GM12878 (cell line): ENCODE data around the gene SPRR2E. TPM values are rescaled to one million over a fixed set of nuclear protein-coding genes. Genes with fewer than 3 reads are reported as not detected.
"Not testable (repeated sequence)": the region's sequence is repeated elsewhere in the genome, so short reads cannot be mapped to it uniquely, and the experiment has no call there.

Experiments used
- ATAC-seq: fragments of 200-7000 bp; cut with Tn5 transposase; 3 replicates; pipeline ENCODE4 v1.9.1; 2020; ENCODE audit warnings: mild to moderate bottlenecking, moderate library complexity
- BruUV-seq: library from RNA; stranded (reverse); fragments of 400-500 nt; replicated peaks from 2 replicates; lab custom pipeline; 2021; lab: Mats Ljungman, UMichigan
- CTCF ChIA-PET: fragments of 300-600 bp; sonication (Branson Sonifier 250); formaldehyde crosslinking; extraction: SDS; loops from one replicate; lab custom pipeline; 2021; ENCODE audit warnings: inconsistent platforms; lab: Yijun Ruan, JAX
- POLR2A ChIA-PET: fragments of 350-600 bp; formaldehyde crosslinking; extraction: SDS; loops from one replicate; lab custom pipeline; 2021; ENCODE audit warnings: inconsistent platforms; lab: Charles Lee
- RAD21 ChIA-PET: fragments of 300-600 bp; sonication (Branson Sonifier 250); formaldehyde crosslinking; loops from one replicate; lab custom pipeline; 2023; ENCODE audit warnings: antibody characterized with exemption; ENCODE audit not compliant: unreplicated experiment; lab: Charles Lee
- SMC1A ChIA-PET: fragments of 300-600 bp; sonication (Branson Sonifier 250); formaldehyde crosslinking; loops from one replicate; lab custom pipeline; 2023; ENCODE audit not compliant: unreplicated experiment, uncharacterized antibody; lab: Charles Lee
- DNase-seq: peaks from one replicate; pipeline ENCODE4 v3.0.0-alpha.2; 2011; ENCODE audit warnings: low read depth, low spot score
- FAIRE-seq: peaks from 3 replicates; lab custom pipeline; 2011; peaks lifted over from hg19 to GRCh38; lab: Jason Lieb, UNC
- H2AFZ ChIP-seq: 2 replicates; pipeline ENCODE4 v1.6.0; 2011; ENCODE audit warnings: low read depth, low read length, control low read depth; ENCODE audit not compliant: control insufficient read depth
- H3K27ac ChIP-seq: 2 replicates; pipeline ENCODE4 v1.5.1; 2011; ENCODE audit warnings: control low read depth; ENCODE audit not compliant: control insufficient read depth, insufficient read depth
- H3K27me3 ChIP-seq, 2 experiments: replicated peaks in 1 of 2; 2 replicates each; pipeline versions ENCODE4 v1.6.0 to v1.6.1; 2011; ENCODE audit warnings: low read length in 1 of 2; ENCODE audit not compliant: control insufficient read depth in 2 of 2, insufficient read depth in 2 of 2
- H3K36me3 ChIP-seq, 2 experiments: 2 replicates each; pipeline ENCODE4 v1.5.1; 2011; ENCODE audit warnings: low read length in 1 of 2; ENCODE audit not compliant: control insufficient read depth in 2 of 2, insufficient read depth in 2 of 2
- H3K4me1 ChIP-seq: 2 replicates; pipeline ENCODE4 v1.6.1; 2011; ENCODE audit warnings: mild to moderate bottlenecking, low read length, moderate library complexity, mixed read lengths; ENCODE audit not compliant: control insufficient read depth, insufficient read depth
- H3K4me2 ChIP-seq: 2 replicates; pipeline ENCODE4 v1.6.0; 2011; ENCODE audit warnings: control low read depth; ENCODE audit not compliant: control insufficient read depth, insufficient read depth
- H3K4me3 ChIP-seq: fragments of 200-600 bp; sonication (generic); 2 replicates; pipeline ENCODE4 v1.5.1; 2016
- H3K79me2 ChIP-seq: 2 replicates; pipeline ENCODE4 v1.6.0; 2011; ENCODE audit warnings: low read length; ENCODE audit not compliant: control insufficient read depth, insufficient read depth
- H3K9ac ChIP-seq: 2 replicates; pipeline ENCODE4 v1.8.0; 2011; ENCODE audit warnings: low read length, control low read depth, mixed read lengths; ENCODE audit not compliant: control insufficient read depth, insufficient read depth
- H3K9me3 ChIP-seq: replicated peaks from 3 replicates; pipeline ENCODE4 v1.5.1; 2011; ENCODE audit warnings: mild to moderate bottlenecking, low read length; ENCODE audit not compliant: control insufficient read depth, insufficient read depth
- H4K20me1 ChIP-seq: 2 replicates; pipeline ENCODE4 v1.6.0; 2011; ENCODE audit not compliant: control insufficient read depth, insufficient read depth
- BHLHE40 ChIP-seq, 2 experiments: fragments of 450-650 bp in 1 of 2; IDR thresholded peaks; 2 replicates each; pipeline ENCODE4 v1.6.1; 2011 to 2017; ENCODE audit warnings: low read depth in 2 of 2, borderline replicate concordance in 1 of 2, improper control_type of control experiment in 1 of 2, low read length in 1 of 2, mild to moderate bottlenecking in 1 of 2
- CREB1 ChIP-seq: IDR thresholded peaks from 2 replicates; pipeline ENCODE4 v1.6.1; 2012; ENCODE audit warnings: low read depth, mild to moderate bottlenecking, inconsistent platforms
- CREM ChIP-seq: IDR thresholded peaks from 2 replicates; pipeline ENCODE4 v1.6.1; 2014; ENCODE audit warnings: antibody characterized with exemption, low read depth
- EED ChIP-seq: sonication (generic); IDR thresholded peaks from 2 replicates; pipeline ENCODE4 v1.6.1; 2016; ENCODE audit warnings: antibody characterized with exemption, low read depth
- POLR2AphosphoS5 ChIP-seq: IDR thresholded peaks from 2 replicates; pipeline ENCODE4 v1.6.1; 2011; ENCODE audit warnings: mild to moderate bottlenecking, low read length, inconsistent platforms
- RBBP5 ChIP-seq: fragments of 200-600 bp; sonication (generic); conservative IDR thresholded peaks from 2 replicates; pipeline ENCODE4 v1.6.1; 2016
- RFX5 ChIP-seq: IDR thresholded peaks from 2 replicates; pipeline ENCODE4 v1.6.1; 2011; ENCODE audit warnings: low read depth, low read length, improper control_type of control experiment
- YY1 ChIP-seq: IDR thresholded peaks from 2 replicates; pipeline ENCODE4 v1.6.1; 2011; ENCODE audit warnings: low read depth, mild to moderate bottlenecking, low read length
- ZBED1 ChIP-seq: IDR thresholded peaks from 2 replicates; pipeline ENCODE4 v1.6.1; 2016; ENCODE audit warnings: borderline replicate concordance
- ZNF592 ChIP-seq: fragments of 450-650 bp; IDR thresholded peaks from 2 replicates; pipeline ENCODE4 v1.6.1; 2017; ENCODE audit warnings: mild to moderate bottlenecking, moderate library complexity
- ZSCAN29 ChIP-seq: fragments of 450-650 bp; IDR thresholded peaks from 2 replicates; pipeline ENCODE4 v1.6.1; 2017; ENCODE audit warnings: mild to moderate bottlenecking, moderate library complexity
- WGBS: methylation state at CpG from one replicate; pipeline ENCODE4 v1.1.6; 2016; ENCODE audit warnings: low lambda C conversion rate; ENCODE audit not compliant: insufficient replicate concordance, insufficient coverage; ENCODE audit errors: missing lambda C conversion rate; 5-methylcytosine and 5-hydroxymethylcytosine counted together
- in situ Hi-C: fragments of 300-500 bp; cut with MboI; formaldehyde crosslinking; loops from 9 replicates; pipeline ENCODE4 v1.14.3; 2018; ENCODE audit warnings: mixed read lengths
- intact Hi-C: fragments of 100-400 bp; cut with micrococcal nuclease; formaldehyde crosslinking; loops from one replicate; pipeline ENCODE4 v1.14.2; 2022; ENCODE audit not compliant: unreplicated experiment
- polyA plus RNA-seq, 11 experiments: library from polyadenylated mRNA; depleted of rRNA in 4 of 11; unstranded in 6 of 11; stranded (reverse) in 5 of 11; fragments of >200 nt; fragmentation: Nextera tagmentation in 4 of 11; fragmentation: Illumina TruSeq in 1 of 11; extraction: Ambion mirVana in 4 of 11; extraction: Trizol in 1 of 11; gene quantifications; 1 replicate in 1 of 11; 2 replicates in 10 of 11; pipeline versions ENCODE4 v1.2.1 to v1.2.3, GENCODE V29; 2011 to 2016; ENCODE audit warnings: inconsistent platforms in 2 of 11, missing spikeins in 2 of 11, low read depth in 1 of 11
- total RNA-seq, 4 experiments: library from RNA; depleted of rRNA in 3 of 4; stranded (reverse); fragments of >200 nt in 3 of 4; fragmentation: Illumina TruSeq in 1 of 4; extraction: Trizol in 1 of 4; gene quantifications; 2 replicates each; pipeline versions ENCODE4 v1.2.1 to v1.2.3, GENCODE V29; 2013 to 2021
- TF ChIP-seq, protein P1 (sequence below): IDR thresholded peaks from 2 replicates; pipeline ENCODE4 v1.6.1; 2011; ENCODE audit warnings: low read depth, low read length, improper control_type of control experiment, borderline replicate concordance

Gene SPRR2E
- total and polyA plus RNA-seq, 10 of the 15 experiments (the other 5 are each of a cell fraction or from before 2014, with no cell fraction given): not detected

DNA sequence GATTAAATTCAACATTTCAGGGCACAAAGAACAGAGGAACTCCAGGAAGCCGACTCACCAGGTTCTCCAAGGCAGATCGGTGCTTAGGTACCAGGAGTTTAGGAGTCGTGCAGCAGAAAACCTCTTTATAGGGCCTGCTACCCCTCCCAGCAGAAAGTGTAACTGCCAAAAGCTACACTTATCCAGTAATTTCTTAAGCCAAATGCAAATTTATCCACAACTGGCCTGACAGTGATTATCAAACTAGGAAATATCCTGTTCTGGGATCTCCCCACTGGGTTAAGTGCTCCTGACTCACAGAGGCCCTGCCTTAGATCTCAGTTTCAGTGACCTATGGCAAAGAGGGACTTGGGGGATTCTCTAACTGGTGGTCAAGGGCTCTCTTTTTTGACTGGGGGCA lies 19.1 kb upstream of the SPRR2E start, which contains the start of gene SPRR2F:
Gene SPRR2F, minus strand, starts transcription at position 101 of the 400 bp plus-strand sequence. CDS start 783 bp downstream, outside the sequence.
- BruUV-seq: no TSS peak
- intact Hi-C loops: no loop called here
- TF ChIP-seq RBBP5: no peak
- no peak for TF ChIP-seq ZSCAN29
- no peak for TF ChIP-seq RFX5
- no peak for TF ChIP-seq CREB1
- TF ChIP-seq CREM: no peak
- no peak for TF ChIP-seq EED
- TF ChIP-seq ZBED1: no peak
- TF ChIP-seq YY1: no peak
- TF ChIP-seq POLR2AphosphoS5: no peak
- TF ChIP-seq BHLHE40 (IDR thresholded peaks at IDR 0.05; ENCODE audit: borderline replicate concordance in 1 of 2, low read depth in 2 of 2, low read length in 1 of 2): no peak
- TF ChIP-seq ZNF592: no peak
- TF ChIP-seq, protein P1, sequence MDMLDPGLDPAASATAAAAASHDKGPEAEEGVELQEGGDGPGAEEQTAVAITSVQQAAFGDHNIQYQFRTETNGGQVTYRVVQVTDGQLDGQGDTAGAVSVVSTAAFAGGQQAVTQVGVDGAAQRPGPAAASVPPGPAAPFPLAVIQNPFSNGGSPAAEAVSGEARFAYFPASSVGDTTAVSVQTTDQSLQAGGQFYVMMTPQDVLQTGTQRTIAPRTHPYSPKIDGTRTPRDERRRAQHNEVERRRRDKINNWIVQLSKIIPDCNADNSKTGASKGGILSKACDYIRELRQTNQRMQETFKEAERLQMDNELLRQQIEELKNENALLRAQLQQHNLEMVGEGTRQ: no peak
- no peak within 1 kb of the TSS for H2AFZ ChIP-seq
- no peaks in the 10 kb centered on the region for H3K36me3 ChIP-seq
- RAD21 ChIA-PET: no interaction called here
- no peak for FAIRE-seq
- no peaks in the 10 kb centered on the region for H3K79me2 ChIP-seq
- no peaks in the 10 kb centered on the region for H4K20me1 ChIP-seq
- H3K27ac ChIP-seq: no peak within 1 kb of the TSS
- no peak for ATAC-seq
- WGBS: 30% methylated on average over 3 of the region's 3 CpGs
- in situ Hi-C loops: no loop called here
- no peak within 1 kb of the TSS for H3K9ac ChIP-seq
- POLR2A ChIA-PET: no interaction called here
- no peaks in the 10 kb centered on the region for H3K9me3 ChIP-seq
- SMC1A ChIA-PET: no interaction called here
- H3K27me3 ChIP-seq: no peaks in the 10 kb centered on the region
- H3K4me3 ChIP-seq: no peak within 1 kb of the TSS
- H3K4me2 ChIP-seq: no peak within 1 kb of the TSS
- CTCF ChIA-PET: no interaction called here
- H3K4me1 ChIP-seq: no peaks in the 10 kb centered on the region
- DNase-seq: no peak

- DNase-seq, H3K4me3 ChIP-seq, H3K9me3 ChIP-seq, H3K4me2 ChIP-seq, FAIRE-seq, CTCF ChIA-PET, H3K4me1 ChIP-seq, H3K27me3 ChIP-seq, SMC1A ChIA-PET, intact Hi-C loops, H3K79me2 ChIP-seq, ATAC-seq, H3K36me3 ChIP-seq, BruUV-seq, H2AFZ ChIP-seq, H4K20me1 ChIP-seq, RAD21 ChIA-PET, POLR2A ChIA-PET, H3K27ac ChIP-seq, in situ Hi-C loops, H3K9ac ChIP-seq: not testable (repeated sequence)
- 39% methylated on average over 5 of the region's 5 CpGs for WGBS
These were observed 18.1 kb upstream of the SPRR2E start for GRCh38 chr1:153112454-153112853.
